Endothelial cell of umbilical vein (primary cell): ENCODE data around the gene TGFB1. TPM values are rescaled to one million over a fixed set of nuclear protein-coding genes. Genes with fewer than 3 reads are reported as not detected.

ENCODE experiments used
- BruUV-seq: library from RNA; stranded (reverse); fragments of 400-500 nt; replicated peaks from 2 replicates; lab custom pipeline; 2021; lab: Mats Ljungman, UMichigan
- CTCF ChIA-PET: fragments of 300-600, 350-600 bp; sonication (Branson Sonifier 250); formaldehyde crosslinking; loops from one replicate; lab custom pipeline; 2021; ENCODE audit warnings: antibody characterized with exemption, inconsistent platforms; lab: Charles Lee
- POLR2A ChIA-PET: fragments of 300-600, 350-600 bp; sonication (Branson Sonifier 250); formaldehyde crosslinking; loops from one replicate; lab custom pipeline; 2021; ENCODE audit warnings: antibody characterized with exemption, inconsistent platforms; lab: Charles Lee
- DNase-seq: peaks from one replicate; pipeline ENCODE4 v3.0.0-alpha.2; 2011; ENCODE audit warnings: low read depth, low spot score
- FAIRE-seq: peaks from 2 replicates; lab custom pipeline; 2011; peaks lifted over from hg19 to GRCh38; lab: Jason Lieb, UNC
- H2AFZ ChIP-seq: 2 replicates; pipeline ENCODE4 v1.6.0; 2012; ENCODE audit warnings: low read depth, low read length, control low read depth, inconsistent platforms
- H3K27ac ChIP-seq: 2 replicates; pipeline ENCODE4 v1.5.1; 2011; ENCODE audit warnings: low read depth, mild to moderate bottlenecking, control low read depth, low read length, moderate library complexity; ENCODE audit not compliant: insufficient read depth
- H3K27me3 ChIP-seq, 2 experiments: 2 replicates each; pipeline versions ENCODE4 v1.6.0 to v1.6.1; 2011; ENCODE audit warnings: low read length in 2 of 2, mixed read lengths in 1 of 2; ENCODE audit not compliant: control insufficient read depth in 2 of 2, insufficient read depth in 2 of 2
- H3K36me3 ChIP-seq, 2 experiments: 2 replicates in 1 of 2; 3 replicates in 1 of 2; pipeline ENCODE4 v1.5.1; 2011; ENCODE audit warnings: low read length in 2 of 2, mild to moderate bottlenecking in 1 of 2, moderate library complexity in 1 of 2; ENCODE audit not compliant: control insufficient read depth in 2 of 2, insufficient read depth in 2 of 2; ENCODE audit errors: extremely low read depth in 1 of 2
- H3K4me1 ChIP-seq: 3 replicates; pipeline ENCODE4 v1.5.1; 2011; ENCODE audit warnings: mild to moderate bottlenecking, low read length; ENCODE audit not compliant: control insufficient read depth, insufficient read depth; ENCODE audit errors: extremely low read depth
- H3K4me2 ChIP-seq: 2 replicates; pipeline ENCODE4 v1.6.1; 2011; ENCODE audit warnings: low read length, control low read depth, mixed read lengths; ENCODE audit not compliant: insufficient read depth
- H3K4me3 ChIP-seq, 3 experiments: fragments of 200-600 bp in 1 of 3; sonication (generic), shearing (Covaris generic) in 1 of 3; replicated peaks in 1 of 3; 2 replicates each; pipeline ENCODE4 v1.5.1; 2011 to 2016; ENCODE audit warnings: control low read depth in 3 of 3, low read length in 3 of 3, mild to moderate bottlenecking in 2 of 3, inconsistent platforms in 1 of 3, low read depth in 1 of 3, moderate library complexity in 1 of 3; ENCODE audit not compliant: insufficient read depth in 1 of 3
- H3K79me2 ChIP-seq: 2 replicates; pipeline ENCODE4 v1.6.0; 2012; ENCODE audit warnings: low read length, inconsistent platforms; ENCODE audit not compliant: control insufficient read depth, insufficient read depth
- H3K9ac ChIP-seq: replicated peaks from 2 replicates; pipeline ENCODE3; 2011; ENCODE audit warnings: low read length, control low read depth; ENCODE audit not compliant: insufficient read depth; ENCODE audit errors: extremely low read depth
- H3K9me1 ChIP-seq: replicated peaks from 3 replicates; pipeline ENCODE4 v1.6.0; 2011; ENCODE audit warnings: mild to moderate bottlenecking, low read length; ENCODE audit not compliant: control insufficient read depth, insufficient read depth; ENCODE audit errors: extremely low read depth
- H3K9me3 ChIP-seq: replicated peaks from 2 replicates; pipeline ENCODE4 v1.5.1; 2012; ENCODE audit warnings: low read length, inconsistent platforms; ENCODE audit not compliant: control insufficient read depth, insufficient read depth
- H4K20me1 ChIP-seq: replicated peaks from 2 replicates; pipeline ENCODE3; 2011; ENCODE audit warnings: mild to moderate bottlenecking, low read length; ENCODE audit not compliant: control insufficient read depth, insufficient read depth; ENCODE audit errors: extremely low read depth
- CTCF ChIP-seq, 2 donors: IDR thresholded peaks; 1 replicate in 1 of 2; 2 replicates in 1 of 2; pipeline ENCODE4 v1.5.1; 2011; ENCODE audit warnings: low read length in 2 of 2, mild to moderate bottlenecking in 2 of 2, moderate library complexity in 2 of 2, control low read depth in 1 of 2, inconsistent platforms in 1 of 2, low read depth in 1 of 2; ENCODE audit not compliant: insufficient read depth in 1 of 2; ENCODE audit errors: extremely low read depth in 1 of 2
- EZH2 ChIP-seq: IDR thresholded peaks from 2 replicates; pipeline ENCODE4 v1.6.1; 2012; ENCODE audit warnings: borderline replicate concordance, low read depth, mild to moderate bottlenecking, moderate library complexity, low read length, inconsistent platforms; ENCODE audit not compliant: severe bottlenecking
- FOS ChIP-seq: IDR thresholded peaks from 2 replicates; pipeline ENCODE4 v1.6.1; 2011; ENCODE audit warnings: mild to moderate bottlenecking, low read length, moderate library complexity, borderline replicate concordance; ENCODE audit not compliant: insufficient read depth
- GATA2 ChIP-seq: IDR thresholded peaks from 2 replicates; pipeline ENCODE4 v1.7.0; 2011; ENCODE audit warnings: low read depth, mild to moderate bottlenecking, moderate library complexity, mixed read lengths, low read length; ENCODE audit not compliant: insufficient read length, insufficient read depth
- JUN ChIP-seq: IDR thresholded peaks from 2 replicates; pipeline ENCODE4 v1.6.1; 2011; ENCODE audit warnings: borderline replicate concordance, low read depth; ENCODE audit not compliant: insufficient read length, insufficient read depth
- MAX ChIP-seq: IDR thresholded peaks from 2 replicates; pipeline ENCODE4 v1.6.1; 2011; ENCODE audit not compliant: insufficient read depth, insufficient read length
- MYC ChIP-seq: IDR thresholded peaks from one replicate; pipeline ENCODE4 v1.6.1; 2011; ENCODE audit warnings: mild to moderate bottlenecking, low read depth, low read length
- POLR2A ChIP-seq: IDR thresholded peaks from 2 replicates; pipeline ENCODE4 v1.6.1; 2012; ENCODE audit warnings: low read depth, mild to moderate bottlenecking, control low read depth, low read length
- POLR2AphosphoS5 ChIP-seq: IDR thresholded peaks from 2 replicates; pipeline ENCODE4 v1.6.1; 2012; ENCODE audit warnings: low read depth, mild to moderate bottlenecking, control low read depth, low read length, moderate library complexity; ENCODE audit not compliant: insufficient read depth
- dilution Hi-C: fragments of 300-500 bp; cut with MboI; formaldehyde crosslinking; loops from one replicate; pipeline ENCODE4 v1.15.0; 2019; ENCODE audit warnings: low sequenced_read_pairs; ENCODE audit not compliant: extremely low pct_ligation_motif_present
- intact Hi-C: fragments of 100-400 bp; cut with micrococcal nuclease; formaldehyde crosslinking; loops from one replicate; pipeline ENCODE4 v1.10.0; 2022
- polyA plus RNA-seq, 4 experiments: library from polyadenylated mRNA; depleted of rRNA in 3 of 4; stranded (reverse) in 3 of 4; unstranded in 1 of 4; fragments of >200 nt; gene quantifications; 2 replicates each; pipeline versions ENCODE4 v1.2.1 to v1.2.3, GENCODE V29; 2011 to 2012; ENCODE audit warnings: missing spikeins in 1 of 4
- total RNA-seq: library from RNA; stranded (reverse); gene quantifications from 2 replicates; pipeline ENCODE4 v1.2.3, GENCODE V29; 2021

TGFB1 gene
- total and polyA plus RNA-seq, 2 donors (not counting 3 experiments of a cell fraction or from before 2014, with no cell fraction given) = 64.4 to 250 TPM

- H3K4me2 ChIP-seq = no peak overlapping the region
- intact Hi-C loops (no loop called here), dilution Hi-C loops (no loop called here)
- peaks cover 37% of the 10 kb centered on the region for H3K79me2 ChIP-seq
- DNase-seq (peak; percentile 46), FAIRE-seq (no peak)
- H3K36me3 ChIP-seq = peaks cover 25 to 48% of the 10 kb centered on the region in 2 experiments
- no peak overlapping the region for H2AFZ ChIP-seq
- ChIA-PET POLR2A (no interaction called here), CTCF (interaction anchor here (1.3 kb wide), 1 partner anchor 13 kb away, joined by 4 read pairs; no protein-coding TSS in a partner anchor)
- H3K4me3 ChIP-seq = no peak overlapping the region
- no TSS peak for BruUV-seq
- TF ChIP-seq FOS = no peak
- TF ChIP-seq GATA2 = no peak
- no peak for TF ChIP-seq MYC
- TF ChIP-seq POLR2A = no peak
- TF ChIP-seq EZH2 = no peak
- TF ChIP-seq JUN = no peak
- no peak for TF ChIP-seq MAX
- TF ChIP-seq CTCF (IDR thresholded peaks at IDR 0.05; ENCODE audit: extremely low read depth in 1 of 2, insufficient read depth in 1 of 2, low read depth in 1 of 2, low read length in 2 of 2) = no peak
- no peak for TF ChIP-seq POLR2AphosphoS5
- H3K9me1 ChIP-seq = no peaks in the 10 kb centered on the region
- no peaks in the 10 kb centered on the region for H4K20me1 ChIP-seq
- no peaks in the 10 kb centered on the region for H3K9me3 ChIP-seq
- no peak overlapping the region for H3K9ac ChIP-seq
- H3K27ac ChIP-seq = peak overlapping the region; percentile 40
- H3K4me1 ChIP-seq = peaks cover 5% of the 10 kb centered on the region
- no peaks in the 10 kb centered on the region for H3K27me3 ChIP-seq
Observed at GRCh38 chr19:41334793-41335192, 18.9 kb downstream of the TGFB1 start.
